Liver (tissue), 9 donors: ENCODE results near the gene BNC2. TPM values are rescaled to one million over a fixed set of nuclear protein-coding genes. Genes with fewer than 3 reads are reported as not detected.

ENCODE experiments used
- DNase-seq: peaks from one replicate; pipeline ENCODE4 v3.0.0-alpha.2; 2017; ENCODE audit warnings: low spot score
- H3K27ac ChIP-seq, 2 donors: one replicate each; pipeline ENCODE4 v1.7.0; 2013; ENCODE audit warnings: inconsistent platforms in 2 of 2, low read length in 2 of 2, control low read depth in 1 of 2, low read depth in 1 of 2, mild to moderate bottlenecking in 1 of 2
- H3K27me3 ChIP-seq, 4 donors: one replicate each; pipeline versions ENCODE4 v1.6.1 to v1.7.0; 2013; ENCODE audit warnings: low read length in 3 of 4, inconsistent platforms in 1 of 4, mild to moderate bottlenecking in 1 of 4, moderate library complexity in 1 of 4; ENCODE audit not compliant: control insufficient read depth in 4 of 4, insufficient read depth in 4 of 4
- H3K36me3 ChIP-seq, 4 donors: one replicate each; pipeline versions ENCODE4 v1.6.1 to v1.7.0; 2013; ENCODE audit warnings: low read length in 3 of 4, mild to moderate bottlenecking in 3 of 4, low read depth in 1 of 4, moderate library complexity in 1 of 4; ENCODE audit not compliant: control insufficient read depth in 4 of 4, insufficient read depth in 3 of 4
- H3K4me1 ChIP-seq, 4 donors: one replicate each; pipeline versions ENCODE4 v1.6.1 to v1.7.0; 2013; ENCODE audit warnings: low read length in 3 of 4, mild to moderate bottlenecking in 3 of 4, moderate library complexity in 1 of 4; ENCODE audit not compliant: control insufficient read depth in 4 of 4, insufficient read depth in 4 of 4
- H3K4me3 ChIP-seq, 3 donors: one replicate each; pipeline versions ENCODE4 v1.6.1 to v1.7.0; 2013; ENCODE audit warnings: low read length in 3 of 3, control low read depth in 1 of 3, low read depth in 1 of 3, mild to moderate bottlenecking in 1 of 3
- H3K9ac ChIP-seq, 2 donors: one replicate each; pipeline ENCODE4 v1.7.0; 2013; ENCODE audit warnings: low read length in 2 of 2, mild to moderate bottlenecking in 2 of 2, moderate library complexity in 2 of 2, control low read depth in 1 of 2, low read depth in 1 of 2
- H3K9me3 ChIP-seq, 4 donors: one replicate each; pipeline versions ENCODE4 v1.6.1 to v1.7.0; 2013; ENCODE audit warnings: low read length in 3 of 4; ENCODE audit not compliant: control insufficient read depth in 4 of 4
- EGR1 ChIP-seq, 2 donors: IDR thresholded peaks; 2 replicates each; pipeline ENCODE4 v1.6.1; 2016 to 2018; ENCODE audit warnings: antibody characterized with exemption in 2 of 2, low read depth in 2 of 2
- FOXA1 ChIP-seq: IDR thresholded peaks from 2 replicates; pipeline ENCODE4 v1.6.1; 2016; ENCODE audit warnings: antibody characterized with exemption
- FOXA2 ChIP-seq: IDR thresholded peaks from 2 replicates; pipeline ENCODE4 v1.6.1; 2016; ENCODE audit warnings: antibody characterized with exemption
- GABPA ChIP-seq, 2 donors: IDR thresholded peaks in 1 of 2; conservative IDR thresholded peaks in 1 of 2; 2 replicates each; pipeline ENCODE4 v1.6.1; 2016; ENCODE audit warnings: antibody characterized with exemption in 2 of 2, mild to moderate bottlenecking in 1 of 2, moderate library complexity in 1 of 2
- HNF4A ChIP-seq, 2 donors: conservative IDR thresholded peaks; 2 replicates each; pipeline ENCODE4 v1.6.1; 2016; ENCODE audit warnings: antibody characterized with exemption in 2 of 2, mild to moderate bottlenecking in 2 of 2
- HNF4G ChIP-seq: IDR thresholded peaks from 2 replicates; pipeline ENCODE4 v1.6.1; 2016; ENCODE audit warnings: antibody characterized with exemption
- JUND ChIP-seq, 2 donors: IDR thresholded peaks; 2 replicates each; pipeline ENCODE4 v1.6.1; 2016; ENCODE audit warnings: antibody characterized with exemption in 2 of 2
- NR2F2 ChIP-seq: IDR thresholded peaks from 2 replicates; pipeline ENCODE4 v1.6.1; 2016; ENCODE audit warnings: antibody characterized with exemption
- RAD21 ChIP-seq, 2 donors: IDR thresholded peaks; 2 replicates each; pipeline ENCODE4 v1.6.1; 2016; ENCODE audit warnings: antibody characterized with exemption in 2 of 2, mild to moderate bottlenecking in 2 of 2
- RXRA ChIP-seq, 2 donors: IDR thresholded peaks; 2 replicates each; pipeline ENCODE4 v1.6.1; 2017 to 2018; ENCODE audit warnings: antibody characterized with exemption in 2 of 2, mild to moderate bottlenecking in 1 of 2
- YY1 ChIP-seq: IDR thresholded peaks from 2 replicates; pipeline ENCODE4 v1.6.1; 2016; ENCODE audit warnings: antibody characterized with exemption, mild to moderate bottlenecking
- WGBS: extraction: QIAGEN DNeasy Blood & Tissue Kit; methylation state at CpG from one replicate; pipeline ENCODE4 v1.1.7; 2013; 5-methylcytosine and 5-hydroxymethylcytosine counted together
- polyA plus RNA-seq, 2 donors: library from polyadenylated mRNA; stranded (reverse) in 1 of 2; unstranded in 1 of 2; fragments of 200-250 nt in 1 of 2; fragments of >200 nt in 1 of 2; fragmentation: Nextera tagmentation in 1 of 2; extraction: Ambion mirVana in 1 of 2; gene quantifications; one replicate each; pipeline versions ENCODE4 v1.2.1 to v1.2.3, GENCODE V29; 2013 to 2015
- total RNA-seq, 2 donors: library from RNA; depleted of rRNA; stranded (reverse); fragments of >200 nt; gene quantifications; one replicate each; pipeline ENCODE4 v1.2.3, GENCODE V29; 2014
- TF ChIP-seq, protein P1 (sequence below): IDR thresholded peaks from 2 replicates; pipeline ENCODE4 v1.6.1; 2016; ENCODE audit warnings: antibody characterized with exemption, mild to moderate bottlenecking
- TF ChIP-seq, protein P2 (sequence below): fragments of 150-350 bp; IDR thresholded peaks from 2 replicates; pipeline ENCODE4 v1.5.1; 2017; ENCODE audit warnings: improper control_type of control experiment, low read depth, low read length; ENCODE audit not compliant: missing input control
- TF ChIP-seq, protein P3 (sequence below): IDR thresholded peaks from 2 replicates; pipeline ENCODE4 v1.6.1; 2016; ENCODE audit warnings: antibody characterized with exemption
- TF ChIP-seq, protein P4 (sequence below): IDR thresholded peaks from 2 replicates; pipeline ENCODE4 v1.6.1; 2016; ENCODE audit warnings: antibody characterized with exemption
- donor health status: healthy.
- donor health status: healthy.
- donor health status: healthy.
- donor health status: healthy.
- donor health status: healthy.

BNC2 gene
- total and polyA plus RNA-seq, 4 donors: 0.07 to 0.67 (median 0.08) TPM

DNA sequence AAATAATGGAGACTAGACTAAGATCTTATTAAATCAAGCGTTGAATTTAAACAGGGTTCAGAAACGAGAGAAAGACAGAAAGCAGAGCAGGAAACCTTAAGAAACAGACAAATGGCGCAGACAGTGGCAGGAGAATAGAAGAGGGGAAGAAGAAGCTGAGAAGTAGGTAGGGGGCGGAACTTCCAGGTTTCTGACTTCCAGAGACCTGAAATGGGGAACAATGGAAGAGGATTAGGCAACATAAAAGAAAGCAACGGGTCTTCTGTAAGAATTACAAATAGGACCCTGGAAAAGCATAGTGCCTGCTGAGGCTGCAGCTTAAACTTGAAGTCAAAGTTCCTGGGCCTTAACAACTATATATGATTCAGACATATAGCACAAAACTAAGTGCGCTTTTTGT lies 101.7 kb downstream of the BNC2 start (continued):
- TF ChIP-seq, protein P1, sequence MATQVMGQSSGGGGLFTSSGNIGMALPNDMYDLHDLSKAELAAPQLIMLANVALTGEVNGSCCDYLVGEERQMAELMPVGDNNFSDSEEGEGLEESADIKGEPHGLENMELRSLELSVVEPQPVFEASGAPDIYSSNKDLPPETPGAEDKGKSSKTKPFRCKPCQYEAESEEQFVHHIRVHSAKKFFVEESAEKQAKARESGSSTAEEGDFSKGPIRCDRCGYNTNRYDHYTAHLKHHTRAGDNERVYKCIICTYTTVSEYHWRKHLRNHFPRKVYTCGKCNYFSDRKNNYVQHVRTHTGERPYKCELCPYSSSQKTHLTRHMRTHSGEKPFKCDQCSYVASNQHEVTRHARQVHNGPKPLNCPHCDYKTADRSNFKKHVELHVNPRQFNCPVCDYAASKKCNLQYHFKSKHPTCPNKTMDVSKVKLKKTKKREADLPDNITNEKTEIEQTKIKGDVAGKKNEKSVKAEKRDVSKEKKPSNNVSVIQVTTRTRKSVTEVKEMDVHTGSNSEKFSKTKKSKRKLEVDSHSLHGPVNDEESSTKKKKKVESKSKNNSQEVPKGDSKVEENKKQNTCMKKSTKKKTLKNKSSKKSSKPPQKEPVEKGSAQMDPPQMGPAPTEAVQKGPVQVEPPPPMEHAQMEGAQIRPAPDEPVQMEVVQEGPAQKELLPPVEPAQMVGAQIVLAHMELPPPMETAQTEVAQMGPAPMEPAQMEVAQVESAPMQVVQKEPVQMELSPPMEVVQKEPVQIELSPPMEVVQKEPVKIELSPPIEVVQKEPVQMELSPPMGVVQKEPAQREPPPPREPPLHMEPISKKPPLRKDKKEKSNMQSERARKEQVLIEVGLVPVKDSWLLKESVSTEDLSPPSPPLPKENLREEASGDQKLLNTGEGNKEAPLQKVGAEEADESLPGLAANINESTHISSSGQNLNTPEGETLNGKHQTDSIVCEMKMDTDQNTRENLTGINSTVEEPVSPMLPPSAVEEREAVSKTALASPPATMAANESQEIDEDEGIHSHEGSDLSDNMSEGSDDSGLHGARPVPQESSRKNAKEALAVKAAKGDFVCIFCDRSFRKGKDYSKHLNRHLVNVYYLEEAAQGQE: no peak
- TF ChIP-seq RXRA (IDR thresholded peaks at IDR 0.05): no peak
- TF ChIP-seq, protein P2, sequence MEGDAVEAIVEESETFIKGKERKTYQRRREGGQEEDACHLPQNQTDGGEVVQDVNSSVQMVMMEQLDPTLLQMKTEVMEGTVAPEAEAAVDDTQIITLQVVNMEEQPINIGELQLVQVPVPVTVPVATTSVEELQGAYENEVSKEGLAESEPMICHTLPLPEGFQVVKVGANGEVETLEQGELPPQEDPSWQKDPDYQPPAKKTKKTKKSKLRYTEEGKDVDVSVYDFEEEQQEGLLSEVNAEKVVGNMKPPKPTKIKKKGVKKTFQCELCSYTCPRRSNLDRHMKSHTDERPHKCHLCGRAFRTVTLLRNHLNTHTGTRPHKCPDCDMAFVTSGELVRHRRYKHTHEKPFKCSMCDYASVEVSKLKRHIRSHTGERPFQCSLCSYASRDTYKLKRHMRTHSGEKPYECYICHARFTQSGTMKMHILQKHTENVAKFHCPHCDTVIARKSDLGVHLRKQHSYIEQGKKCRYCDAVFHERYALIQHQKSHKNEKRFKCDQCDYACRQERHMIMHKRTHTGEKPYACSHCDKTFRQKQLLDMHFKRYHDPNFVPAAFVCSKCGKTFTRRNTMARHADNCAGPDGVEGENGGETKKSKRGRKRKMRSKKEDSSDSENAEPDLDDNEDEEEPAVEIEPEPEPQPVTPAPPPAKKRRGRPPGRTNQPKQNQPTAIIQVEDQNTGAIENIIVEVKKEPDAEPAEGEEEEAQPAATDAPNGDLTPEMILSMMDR: no peak

DNA sequence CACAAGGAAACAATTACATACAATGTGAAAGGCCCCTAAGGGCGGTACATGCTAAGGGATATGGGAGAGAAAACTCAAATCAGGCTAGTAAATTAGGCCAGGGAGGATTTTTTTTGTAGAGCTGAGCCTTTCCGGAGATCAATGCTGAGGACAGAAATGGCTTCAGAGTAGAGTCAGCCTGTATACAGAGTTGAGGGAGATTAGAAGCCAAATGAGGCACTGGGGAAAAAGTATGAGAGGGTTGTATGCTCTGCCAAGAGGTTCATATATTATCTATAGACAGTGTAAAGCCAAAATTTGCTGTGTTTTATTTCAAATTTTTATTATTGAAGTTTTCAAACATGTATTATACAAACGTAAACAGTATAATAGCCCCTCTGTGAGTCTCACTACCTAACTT lies 103.1 kb downstream of the BNC2 start:
- Histone ChIP-seq H3K27ac (no peak overlapping the region), H3K9ac (no peak overlapping the region), H3K9me3 (no peaks in the 10 kb centered on the region), H3K27me3 (no peaks in the 10 kb centered on the region), H3K36me3 (no peaks in the 10 kb centered on the region), H3K4me3 (no peak overlapping the region), H3K4me1 (no peaks in the 10 kb centered on the region)
- WGBS: 75% methylated on average over 3 of the region's 3 CpGs
- no peak for DNase-seq
- TF ChIP-seq JUND (IDR thresholded peaks at IDR 0.05): no peak
- no peak for TF ChIP-seq YY1

DNA sequence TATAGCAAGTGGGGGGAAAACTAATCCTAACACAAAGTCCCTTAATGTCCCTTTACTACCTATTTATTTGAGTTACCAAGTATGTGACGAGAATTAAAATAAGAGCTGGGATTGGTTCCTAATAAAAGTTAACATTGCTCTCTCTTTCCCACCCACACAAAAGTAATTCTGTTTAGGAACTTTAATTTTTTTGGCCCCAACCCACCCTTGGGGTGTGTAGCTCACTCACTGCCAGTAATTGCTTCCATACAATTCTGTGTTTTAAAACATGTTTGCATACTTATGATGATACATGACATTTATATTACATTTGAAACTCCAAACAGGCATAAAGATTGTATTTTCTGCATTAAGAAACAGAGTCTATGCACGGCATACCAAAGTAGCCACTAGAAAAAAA lies 106.5 kb downstream of the BNC2 start:
- Histone ChIP-seq H3K27me3 (no peaks in the 10 kb centered on the region), H3K27ac (no peak overlapping the region), H3K9ac (no peak overlapping the region), H3K4me3 (no peak overlapping the region), H3K9me3 (no peaks in the 10 kb centered on the region), H3K4me1 (no peaks in the 10 kb centered on the region), H3K36me3 (no peaks in the 10 kb centered on the region)
- TF ChIP-seq, protein P2: no peak
- TF ChIP-seq RAD21 (IDR thresholded peaks at IDR 0.05): no peak
- no peak for TF ChIP-seq FOXA1
- no peak for TF ChIP-seq YY1
- no peak for TF ChIP-seq EGR1 (IDR thresholded peaks at IDR 0.05; ENCODE audit: low read depth in 2 of 2)
- no peak for TF ChIP-seq HNF4G
- no peak for TF ChIP-seq JUND (IDR thresholded peaks at IDR 0.05)
- TF ChIP-seq GABPA (IDR thresholded peaks at IDR 0.05 in 1 of 2, conservative IDR thresholded peaks at IDR 0.05 in 1 of 2): no peak
- TF ChIP-seq NR2F2: no peak
- TF ChIP-seq, protein P3, sequence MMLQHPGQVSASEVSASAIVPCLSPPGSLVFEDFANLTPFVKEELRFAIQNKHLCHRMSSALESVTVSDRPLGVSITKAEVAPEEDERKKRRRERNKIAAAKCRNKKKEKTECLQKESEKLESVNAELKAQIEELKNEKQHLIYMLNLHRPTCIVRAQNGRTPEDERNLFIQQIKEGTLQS: no peak
- no peak for TF ChIP-seq FOXA2
- TF ChIP-seq, protein P1: no peak
- TF ChIP-seq RXRA (IDR thresholded peaks at IDR 0.05): no peak
- TF ChIP-seq HNF4A (conservative IDR thresholded peaks at IDR 0.05): no peak
- TF ChIP-seq, protein P4, sequence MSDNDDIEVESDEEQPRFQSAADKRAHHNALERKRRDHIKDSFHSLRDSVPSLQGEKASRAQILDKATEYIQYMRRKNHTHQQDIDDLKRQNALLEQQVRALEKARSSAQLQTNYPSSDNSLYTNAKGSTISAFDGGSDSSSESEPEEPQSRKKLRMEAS: no peak
- 93% methylated on average over 2 of the region's 2 CpGs for WGBS
- no peak for DNase-seq
